Lower leg skin (tissue), 4 donors: ENCODE results near the gene SMIM15. TPM values are rescaled to one million over a fixed set of nuclear protein-coding genes. Genes with fewer than 3 reads are reported as not detected.

Source experiments
- DNase-seq, 2 donors: peaks; one replicate each; pipeline ENCODE4 v3.0.0-alpha.2; 2019; ENCODE audit warnings: low spot score in 2 of 2
- H3K4me3 ChIP-seq: fragments of 200-600 bp; sonication (generic); 2 replicates; pipeline ENCODE4 v1.5.1; 2017; ENCODE audit warnings: mild to moderate bottlenecking, low read depth; ENCODE audit not compliant: poor library complexity, severe bottlenecking
- POLR2A ChIP-seq, 2 donors: fragments of 450-650 bp; IDR thresholded peaks; one replicate each; pipeline ENCODE4 v1.6.1; 2016 to 2017; ENCODE audit warnings: antibody characterized with exemption in 2 of 2, mild to moderate bottlenecking in 1 of 2, moderate library complexity in 1 of 2
- WGBS, 2 donors: methylation state at CpG; one replicate each; pipeline ENCODE4 v1.1.5; 2018; 5-methylcytosine and 5-hydroxymethylcytosine counted together
- intact Hi-C: fragments of 100-400 bp; cut with DNase I; formaldehyde crosslinking; loops from one replicate; pipeline ENCODE4 v1.15.0; 2023; ENCODE audit warnings: low total_unique reads
- total RNA-seq, 4 donors: library from RNA; depleted of rRNA; stranded (reverse); fragments of >200 nt; gene quantifications; one replicate each; pipeline ENCODE4 v1.1.0, GENCODE V29; 2016
- TF ChIP-seq, protein P1 (sequence below), 3 donors: fragments of 450-650 bp; IDR thresholded peaks; one replicate each; pipeline ENCODE4 v1.5.1; 2016; ENCODE audit warnings: antibody characterized with exemption in 3 of 3, mild to moderate bottlenecking in 3 of 3, moderate library complexity in 2 of 3

Gene SMIM15
- total RNA-seq, 4 donors from 2014 or later = 29.2 to 33.8 (median 30.3) TPM

GRCh38 chr5:61119066-61119465, 43.2 kb downstream of the SMIM15 start:
- TF ChIP-seq, protein P1, sequence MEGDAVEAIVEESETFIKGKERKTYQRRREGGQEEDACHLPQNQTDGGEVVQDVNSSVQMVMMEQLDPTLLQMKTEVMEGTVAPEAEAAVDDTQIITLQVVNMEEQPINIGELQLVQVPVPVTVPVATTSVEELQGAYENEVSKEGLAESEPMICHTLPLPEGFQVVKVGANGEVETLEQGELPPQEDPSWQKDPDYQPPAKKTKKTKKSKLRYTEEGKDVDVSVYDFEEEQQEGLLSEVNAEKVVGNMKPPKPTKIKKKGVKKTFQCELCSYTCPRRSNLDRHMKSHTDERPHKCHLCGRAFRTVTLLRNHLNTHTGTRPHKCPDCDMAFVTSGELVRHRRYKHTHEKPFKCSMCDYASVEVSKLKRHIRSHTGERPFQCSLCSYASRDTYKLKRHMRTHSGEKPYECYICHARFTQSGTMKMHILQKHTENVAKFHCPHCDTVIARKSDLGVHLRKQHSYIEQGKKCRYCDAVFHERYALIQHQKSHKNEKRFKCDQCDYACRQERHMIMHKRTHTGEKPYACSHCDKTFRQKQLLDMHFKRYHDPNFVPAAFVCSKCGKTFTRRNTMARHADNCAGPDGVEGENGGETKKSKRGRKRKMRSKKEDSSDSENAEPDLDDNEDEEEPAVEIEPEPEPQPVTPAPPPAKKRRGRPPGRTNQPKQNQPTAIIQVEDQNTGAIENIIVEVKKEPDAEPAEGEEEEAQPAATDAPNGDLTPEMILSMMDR (IDR thresholded peaks at IDR 0.05) = no peak
- TF ChIP-seq POLR2A (IDR thresholded peaks at IDR 0.05) = no peak
- H3K4me3 ChIP-seq = no peak overlapping the region
- 93 to 97% methylated on average over 1 of the region's 1 CpG for WGBS, 2 donors
- DNase-seq = no peak
- intact Hi-C loops = no loop called here

GRCh38 chr5:61115968-61116367, 46.3 kb downstream of the SMIM15 start:
- no peak for DNase-seq
- no peak overlapping the region for H3K4me3 ChIP-seq
- WGBS, 2 donors = 93 to 98% methylated on average over 3 of the region's 3 CpGs
- intact Hi-C loops = loop anchor here (2.0 kb wide), 1 partner anchor 35 kb away; no protein-coding TSS in a partner anchor
- no peak for TF ChIP-seq POLR2A (IDR thresholded peaks at IDR 0.05)
- TF ChIP-seq, protein P1 (IDR thresholded peaks at IDR 0.05) = no peak

DNA sequence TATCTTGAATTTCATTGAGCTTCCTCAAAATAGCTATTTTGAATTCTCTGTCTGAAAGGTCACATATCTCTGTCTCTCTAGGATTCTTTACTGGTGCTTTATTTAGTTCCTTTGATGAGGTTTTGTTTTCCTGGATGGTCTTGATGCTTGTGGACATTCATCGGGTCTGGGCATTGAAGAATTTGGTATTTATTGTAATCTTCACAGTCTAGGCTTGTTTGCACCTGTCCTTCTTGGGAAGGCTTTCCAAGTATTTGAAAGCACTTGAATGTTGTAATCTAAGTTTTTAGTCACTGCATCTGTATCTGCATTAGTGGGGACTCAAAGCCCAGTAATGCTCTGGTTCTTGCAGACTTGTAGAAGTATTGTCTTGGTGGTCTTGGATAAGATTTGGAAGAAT, 47.8 kb downstream of the SMIM15 start:
- TF ChIP-seq, protein P1 (IDR thresholded peaks at IDR 0.05) = no peak
- no peak for TF ChIP-seq POLR2A (IDR thresholded peaks at IDR 0.05)
- intact Hi-C loops = loop anchor here (2.0 kb wide), 1 partner anchor 34 kb away; no protein-coding TSS in a partner anchor
- no peak for DNase-seq
- no peak overlapping the region for H3K4me3 ChIP-seq
- WGBS, 2 donors = 71 to 91% methylated on average over 1 of the region's 1 CpG

Other genes with a start within 250 kb of the SMIM15 start
- 10 to 100 TPM in 2 of 4 donors, 1 to 10 TPM in 2; 5.0 to 29.1 (median 11.9) TPM for gene ERCC8, start 217.4 kb downstream of the SMIM15 start, total RNA-seq
- 10 to 100 TPM; 13.3 to 22.7 (median 16.0) TPM for gene NDUFAF2, start 217.3 kb downstream of the SMIM15 start, total RNA-seq
- gene ZSWIM6, start 169.8 kb upstream of the SMIM15 start, total RNA-seq = 1 to 10 TPM; 7.1 to 8.7 (median 8.1) TPM